Uterus (tissue), 2 donors: ENCODE data around the gene ENTPD1.

Experiments used
- POLR2A ChIP-seq, 2 donors: fragments of 450-650 bp; IDR thresholded peaks; one replicate each; pipeline ENCODE4 v1.6.1; 2016; ENCODE audit warnings: antibody characterized with exemption in 2 of 2, mild to moderate bottlenecking in 1 of 2, moderate library complexity in 1 of 2
- TF ChIP-seq, protein P1 (sequence below), 4 experiments: fragments of 200-600 bp in 2 of 4; fragments of 450-650 bp in 2 of 4; sonication (generic) in 2 of 4; IDR thresholded peaks; one replicate each; pipeline ENCODE4 v1.5.1; 2016 to 2019; ENCODE audit warnings: antibody characterized with exemption in 4 of 4, mild to moderate bottlenecking in 2 of 4, moderate library complexity in 1 of 4

DNA sequence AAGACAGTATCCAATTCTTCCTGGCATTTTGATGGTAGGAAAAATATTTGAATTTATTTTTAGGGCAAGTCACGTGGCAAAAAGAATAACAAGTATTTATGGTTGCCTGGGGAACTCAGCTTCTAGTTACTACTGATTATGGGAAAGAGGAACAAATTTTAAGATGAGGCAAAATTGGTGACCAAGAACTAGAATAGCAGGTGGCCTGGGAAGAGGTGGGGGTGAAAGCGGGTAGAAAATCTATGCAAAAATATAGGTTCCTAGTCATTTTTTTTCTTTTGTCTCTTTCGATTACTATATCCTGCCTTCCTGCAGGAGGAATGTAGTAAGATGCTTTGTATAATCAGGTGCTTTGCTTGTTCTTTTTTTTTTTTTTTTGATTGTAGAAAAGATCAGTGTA, 27.8 kb downstream of the ENTPD1 start:
- TF ChIP-seq, protein P1, sequence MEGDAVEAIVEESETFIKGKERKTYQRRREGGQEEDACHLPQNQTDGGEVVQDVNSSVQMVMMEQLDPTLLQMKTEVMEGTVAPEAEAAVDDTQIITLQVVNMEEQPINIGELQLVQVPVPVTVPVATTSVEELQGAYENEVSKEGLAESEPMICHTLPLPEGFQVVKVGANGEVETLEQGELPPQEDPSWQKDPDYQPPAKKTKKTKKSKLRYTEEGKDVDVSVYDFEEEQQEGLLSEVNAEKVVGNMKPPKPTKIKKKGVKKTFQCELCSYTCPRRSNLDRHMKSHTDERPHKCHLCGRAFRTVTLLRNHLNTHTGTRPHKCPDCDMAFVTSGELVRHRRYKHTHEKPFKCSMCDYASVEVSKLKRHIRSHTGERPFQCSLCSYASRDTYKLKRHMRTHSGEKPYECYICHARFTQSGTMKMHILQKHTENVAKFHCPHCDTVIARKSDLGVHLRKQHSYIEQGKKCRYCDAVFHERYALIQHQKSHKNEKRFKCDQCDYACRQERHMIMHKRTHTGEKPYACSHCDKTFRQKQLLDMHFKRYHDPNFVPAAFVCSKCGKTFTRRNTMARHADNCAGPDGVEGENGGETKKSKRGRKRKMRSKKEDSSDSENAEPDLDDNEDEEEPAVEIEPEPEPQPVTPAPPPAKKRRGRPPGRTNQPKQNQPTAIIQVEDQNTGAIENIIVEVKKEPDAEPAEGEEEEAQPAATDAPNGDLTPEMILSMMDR (IDR thresholded peaks at IDR 0.05): no peak
- no peak for TF ChIP-seq POLR2A (IDR thresholded peaks at IDR 0.05)
